C4-2B (cell line): ENCODE results near the gene GPR183.
A peak's percentile ranks its signal among the peaks of the same experiment; 100 is the strongest.

Source experiments
- H3K27ac ChIP-seq: fragments of 450-650 bp; 2 replicates; pipeline ENCODE4 v1.5.1; 2017
- CTCF ChIP-seq: fragments of 450-650 bp; conservative IDR thresholded peaks from 2 replicates; pipeline ENCODE4 v1.5.1; 2017; ENCODE audit warnings: mild to moderate bottlenecking
- ZFX ChIP-seq: fragments of 450-650 bp; IDR thresholded peaks from 2 replicates; pipeline ENCODE4 v1.6.1; 2017

Gene GPR183

GRCh38 chr13:99297331-99297730 lies 9.9 kb downstream of the GPR183 start:
- no peak overlapping the region for H3K27ac ChIP-seq
- TF ChIP-seq ZFX, result no peak
- TF ChIP-seq CTCF, result no peak

GRCh38 chr13:99296398-99296797 lies 10.8 kb downstream of the GPR183 start:
- H3K27ac ChIP-seq, result no peak overlapping the region
- TF ChIP-seq ZFX (no peak), CTCF (no peak)

GRCh38 chr13:99295488-99296252 lies 11.5 kb downstream of the GPR183 start:
- no peak for TF ChIP-seq ZFX
- TF ChIP-seq CTCF, result no peak
- H3K27ac ChIP-seq, result no peak overlapping the region

- peak; percentile 19 for TF ChIP-seq CTCF
- no peak for TF ChIP-seq ZFX
- H3K27ac ChIP-seq, result no peak overlapping the region
Observed at GRCh38 chr13:99294958-99295357, 12.2 kb downstream of the GPR183 start.

- no peak overlapping the region for H3K27ac ChIP-seq
- no peak for TF ChIP-seq CTCF
- TF ChIP-seq ZFX, result no peak
Observed at GRCh38 chr13:99294198-99294597, 13.0 kb downstream of the GPR183 start.

- TF ChIP-seq ZFX (no peak), CTCF (no peak)
- H3K27ac ChIP-seq, result no peak overlapping the region
Observed at GRCh38 chr13:99293178-99293577, 14.0 kb downstream of the GPR183 start.

- no peak overlapping the region for H3K27ac ChIP-seq
- TF ChIP-seq CTCF, result no peak
- no peak for TF ChIP-seq ZFX
Observed at GRCh38 chr13:99290894-99291293, 16.3 kb downstream of the GPR183 start.
